Measurements from ENCODE around the gene FAM117A. TPM values are rescaled to one million over a fixed set of nuclear protein-coding genes. Genes with fewer than 3 reads are reported as not detected.

Gene FAM117A
- total RNA-seq, 1 donor: 1.1 TPM

DNA sequence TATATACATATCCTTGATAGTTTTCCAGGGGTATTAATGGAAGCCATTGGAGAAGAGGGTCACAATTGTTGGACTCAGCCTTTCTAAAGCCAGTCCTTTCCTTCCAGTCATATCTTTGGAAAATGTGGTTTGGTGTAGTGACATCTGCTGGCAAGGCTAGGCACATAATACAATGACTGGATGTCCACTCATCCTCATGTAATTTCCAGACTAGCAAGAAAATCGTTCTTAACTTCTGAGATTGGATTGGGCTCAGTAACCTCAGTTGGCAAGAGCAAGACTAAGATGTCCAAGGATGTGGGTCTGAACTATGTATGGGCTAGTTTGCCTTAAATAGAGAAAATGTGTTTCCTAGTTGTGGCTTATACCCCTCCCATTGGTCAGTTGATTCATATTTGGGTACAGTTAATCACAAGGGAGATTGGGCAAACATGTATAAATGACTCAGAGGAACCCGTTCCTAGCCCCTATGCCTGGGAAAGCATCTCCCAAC, 15.9 kb upstream of the FAM117A start:
- DNase-seq (ENCODE audit: low read depth): peak; percentile 97
- no peak overlapping the region for H3K4me3 ChIP-seq (ENCODE audit: low read depth, low read length)
- TF ChIP-seq, protein P1, sequence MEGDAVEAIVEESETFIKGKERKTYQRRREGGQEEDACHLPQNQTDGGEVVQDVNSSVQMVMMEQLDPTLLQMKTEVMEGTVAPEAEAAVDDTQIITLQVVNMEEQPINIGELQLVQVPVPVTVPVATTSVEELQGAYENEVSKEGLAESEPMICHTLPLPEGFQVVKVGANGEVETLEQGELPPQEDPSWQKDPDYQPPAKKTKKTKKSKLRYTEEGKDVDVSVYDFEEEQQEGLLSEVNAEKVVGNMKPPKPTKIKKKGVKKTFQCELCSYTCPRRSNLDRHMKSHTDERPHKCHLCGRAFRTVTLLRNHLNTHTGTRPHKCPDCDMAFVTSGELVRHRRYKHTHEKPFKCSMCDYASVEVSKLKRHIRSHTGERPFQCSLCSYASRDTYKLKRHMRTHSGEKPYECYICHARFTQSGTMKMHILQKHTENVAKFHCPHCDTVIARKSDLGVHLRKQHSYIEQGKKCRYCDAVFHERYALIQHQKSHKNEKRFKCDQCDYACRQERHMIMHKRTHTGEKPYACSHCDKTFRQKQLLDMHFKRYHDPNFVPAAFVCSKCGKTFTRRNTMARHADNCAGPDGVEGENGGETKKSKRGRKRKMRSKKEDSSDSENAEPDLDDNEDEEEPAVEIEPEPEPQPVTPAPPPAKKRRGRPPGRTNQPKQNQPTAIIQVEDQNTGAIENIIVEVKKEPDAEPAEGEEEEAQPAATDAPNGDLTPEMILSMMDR (IDR thresholded peaks at IDR 0.05; ENCODE audit: insufficient read depth, low read length): peak; percentile 54

DNA sequence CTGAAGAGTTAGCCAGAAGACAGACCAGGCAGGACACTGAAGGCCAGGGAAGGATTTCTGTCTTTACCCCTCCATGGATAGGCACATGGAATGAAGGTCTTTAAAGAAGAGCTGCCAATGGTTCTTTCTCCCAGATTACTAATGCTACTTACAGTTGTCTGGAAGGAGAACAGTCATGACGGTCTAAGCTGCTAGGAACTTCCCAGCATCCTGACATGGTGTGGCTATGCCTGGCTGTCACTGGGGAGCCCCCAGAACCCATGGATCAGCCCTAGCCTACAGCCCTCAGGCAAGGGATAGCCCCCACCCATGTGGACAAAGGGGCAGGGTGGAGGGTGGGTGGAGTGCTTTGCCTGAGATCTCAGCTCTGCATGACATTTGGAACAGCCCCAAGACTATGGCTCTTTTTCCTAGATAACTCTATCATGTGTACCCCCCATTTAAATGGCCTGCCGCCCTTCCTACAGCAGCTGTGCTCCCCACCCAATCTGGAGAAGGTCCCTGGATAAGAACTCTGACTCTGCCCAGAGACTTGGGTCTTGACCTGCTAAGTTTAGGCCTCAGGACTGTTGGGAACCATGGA, 15.3 kb upstream of the FAM117A start:
- DNase-seq (ENCODE audit: low read depth): no peak
- TF ChIP-seq, protein P1 (IDR thresholded peaks at IDR 0.05; ENCODE audit: insufficient read depth, low read length): no peak

DNA sequence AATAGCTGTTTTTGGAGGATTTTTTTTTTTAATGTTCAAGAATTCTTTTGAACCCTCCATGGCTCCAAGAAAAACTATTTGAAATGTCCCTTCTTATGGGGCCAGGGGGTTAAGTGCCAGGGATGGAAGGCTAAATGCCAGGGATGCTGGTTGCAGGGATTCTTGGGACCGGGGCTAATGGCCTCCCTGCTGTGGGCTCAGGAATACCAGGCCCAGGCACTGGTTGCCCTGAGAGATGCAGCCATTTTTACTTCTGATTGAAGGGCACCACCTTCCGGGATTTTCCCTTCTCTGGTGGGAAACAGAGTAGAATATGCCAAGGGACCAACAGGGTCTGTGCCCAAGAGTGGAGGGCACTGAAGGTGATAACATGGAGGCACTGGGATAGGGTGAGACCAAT, 13.6 kb upstream of the FAM117A start:
- TF ChIP-seq, protein P1 (IDR thresholded peaks at IDR 0.05; ENCODE audit: insufficient read depth, low read length): no peak
- H3K4me3 ChIP-seq (ENCODE audit: low read depth, low read length): no peak overlapping the region
- no peak for DNase-seq (ENCODE audit: low read depth)

More for the DNA sequence above, 15.3 kb upstream of the FAM117A start:
- no peak overlapping the region for H3K4me3 ChIP-seq (ENCODE audit: low read depth, low read length)

DNA sequence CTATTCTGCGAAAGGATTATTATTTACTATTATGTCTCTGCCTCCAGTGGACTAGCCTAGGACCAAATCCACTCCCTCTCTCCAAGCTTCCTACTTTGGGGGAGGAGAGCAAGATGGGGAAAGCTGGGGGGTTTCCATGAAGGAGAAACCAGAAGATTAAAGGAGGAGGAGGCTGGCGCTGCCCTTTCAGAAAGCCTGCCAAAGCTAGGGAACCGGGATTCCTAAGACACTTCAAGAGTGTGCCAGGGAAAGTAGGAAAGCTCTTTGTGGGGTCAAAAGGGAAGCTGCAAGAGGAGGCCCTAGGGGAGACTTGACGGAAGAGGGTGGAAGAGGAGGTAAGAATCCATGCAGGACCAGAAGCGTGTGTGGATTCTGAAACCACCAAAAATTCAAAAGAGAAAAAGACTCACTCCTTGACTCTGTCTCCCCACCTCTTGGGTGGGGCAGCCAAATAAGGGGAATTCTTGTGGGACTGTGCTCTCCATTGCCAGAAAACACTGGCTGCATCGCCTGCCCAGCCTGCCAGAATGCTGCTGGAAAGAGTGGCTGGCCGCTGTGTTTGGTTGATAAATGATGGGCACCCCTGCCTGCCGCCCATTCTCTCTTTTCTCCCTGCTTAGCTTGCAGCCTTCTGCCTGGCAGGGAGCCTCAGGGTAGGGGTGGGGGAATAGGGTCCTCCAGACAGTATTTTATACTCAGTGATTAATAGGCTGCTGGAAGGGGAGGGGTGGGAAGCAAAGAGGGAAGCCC, 12.8 kb upstream of the FAM117A start:
- DNase-seq (ENCODE audit: low read depth): peak; percentile 65
- TF ChIP-seq, protein P1 (IDR thresholded peaks at IDR 0.05; ENCODE audit: insufficient read depth, low read length): no peak
- no peak overlapping the region for H3K4me3 ChIP-seq (ENCODE audit: low read depth, low read length)

DNA sequence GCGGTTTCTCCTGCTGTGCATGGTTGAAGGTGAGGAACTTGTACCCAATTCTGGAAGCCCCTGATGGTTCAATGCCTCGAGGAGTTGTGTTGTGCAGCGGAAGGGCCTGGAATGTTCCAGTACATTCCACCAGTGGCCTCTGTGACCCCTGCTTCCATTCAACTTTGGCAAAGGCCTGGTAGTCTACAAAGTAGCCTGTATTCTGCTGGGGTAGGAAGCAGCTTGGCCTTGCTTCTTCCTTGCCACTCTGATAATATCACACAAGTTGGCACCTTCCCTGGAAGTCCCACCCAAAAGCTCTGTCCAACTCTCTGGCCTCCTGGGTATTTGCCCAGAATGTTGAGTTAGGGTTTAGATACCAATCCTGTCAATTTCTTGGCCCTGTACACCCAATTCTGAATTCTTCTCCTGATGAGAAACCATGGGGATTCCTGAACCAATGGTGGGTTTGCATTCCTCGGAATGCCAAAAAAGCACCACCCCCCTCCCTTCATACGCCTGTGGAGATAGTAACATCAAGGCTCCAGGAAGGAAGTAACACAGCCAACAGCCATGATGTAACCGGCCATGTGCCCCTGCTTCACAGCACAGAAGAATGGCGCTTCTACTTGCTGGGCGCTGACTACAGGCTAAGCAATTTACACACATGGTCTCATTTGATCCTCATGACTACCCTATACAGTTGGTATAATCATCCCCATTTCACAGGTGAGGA, 11.8 kb upstream of the FAM117A start:
- TF ChIP-seq, protein P1 (IDR thresholded peaks at IDR 0.05; ENCODE audit: insufficient read depth, low read length): no peak
- H3K4me3 ChIP-seq (ENCODE audit: low read depth, low read length): no peak overlapping the region
- peak; percentile 60 for DNase-seq (ENCODE audit: low read depth)

DNA sequence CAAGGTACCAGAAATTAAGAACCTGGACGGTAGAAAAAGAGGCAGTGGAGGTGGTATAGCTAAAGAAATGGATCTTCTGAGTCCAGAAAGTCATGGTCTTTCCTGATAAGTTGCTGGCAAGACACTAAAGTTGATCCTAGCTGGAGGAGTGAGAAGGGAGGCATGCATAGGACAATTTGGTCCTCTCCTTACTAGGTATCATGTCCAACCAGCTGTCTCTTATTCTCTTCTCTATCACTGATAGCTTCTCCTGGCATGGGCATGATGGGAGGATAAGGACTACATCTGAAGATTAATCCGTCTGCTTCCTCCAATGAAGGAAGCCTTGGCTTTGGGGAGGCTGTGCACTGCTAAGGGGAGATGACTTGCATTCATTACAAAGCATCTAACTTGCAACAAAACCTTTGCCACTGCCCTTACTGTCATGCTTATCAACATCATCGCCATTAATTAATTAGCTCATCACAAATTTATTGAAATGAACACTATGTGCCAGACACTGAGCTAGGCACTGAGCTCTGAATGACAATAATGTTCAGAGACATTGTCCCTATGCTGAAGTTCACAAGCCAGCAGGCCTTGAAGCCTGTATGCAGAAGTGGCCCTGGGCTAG, 3.1 kb upstream of the FAM117A start:
- no peak overlapping the region for H3K4me3 ChIP-seq (ENCODE audit: low read depth, low read length)
- DNase-seq (ENCODE audit: low read depth): no peak
- TF ChIP-seq, protein P1 (IDR thresholded peaks at IDR 0.05; ENCODE audit: insufficient read depth, low read length): no peak

All from fibroblast of the aortic adventitia (primary cell).